WTC11 (cell line): ENCODE results near the gene ARHGAP19. TPM values are rescaled to one million over a fixed set of nuclear protein-coding genes. Genes with fewer than 3 reads are reported as not detected.

Experiments
- ATAC-seq: fragments of 200-7000 bp; cut with Tn5 transposase; 2 replicates; pipeline ENCODE4 v1.10.0; 2021; ENCODE audit warnings: mild to moderate bottlenecking, moderate library complexity
- CTCF ChIA-PET: fragments of 300-600 bp; sonication (Branson Sonifier 250); formaldehyde crosslinking; loops from one replicate; lab custom pipeline; 2021; ENCODE audit warnings: antibody characterized with exemption; lab: Charles Lee
- POLR2A ChIA-PET: fragments of 350-600 bp; sonication (Branson Sonifier 250); formaldehyde crosslinking; loops from one replicate; lab custom pipeline; 2021; ENCODE audit warnings: antibody characterized with exemption; lab: Charles Lee
- DNase-seq: peaks from one replicate; pipeline ENCODE4 v3.0.0; 2021; ENCODE audit warnings: low spot score
- H3K27ac Mint-ChIP-seq: 2 replicates; pipeline ENCODE4 v1.8.0; 2021; ENCODE audit warnings: mixed read lengths
- H3K27me3 Mint-ChIP-seq: 2 replicates; pipeline ENCODE4 v1.8.0; 2021; ENCODE audit warnings: low read depth, mild to moderate bottlenecking, moderate library complexity, mixed read lengths
- H3K36me3 Mint-ChIP-seq: 2 replicates; pipeline ENCODE4 v1.8.0; 2021; ENCODE audit warnings: mixed read lengths
- H3K4me1 Mint-ChIP-seq: 2 replicates; pipeline ENCODE4 v1.8.0; 2022; ENCODE audit warnings: mixed read lengths
- H3K4me3 Mint-ChIP-seq: 2 replicates; pipeline ENCODE4 v1.8.0; 2021; ENCODE audit warnings: mild to moderate bottlenecking, moderate library complexity, mixed read lengths
- H3K9me3 Mint-ChIP-seq: 2 replicates; pipeline ENCODE4 v1.8.0; 2021; ENCODE audit warnings: mixed read lengths
- AR ChIP-seq: fragments of 250-450 bp; sonication (Bioruptor Pico); IDR thresholded peaks from 2 replicates; pipeline ENCODE4 v1.9.0; 2021; ENCODE audit warnings: mild to moderate bottlenecking
- EMX1 ChIP-seq: fragments of 250-450 bp; sonication (Bioruptor Pico); IDR thresholded peaks from 2 replicates; pipeline ENCODE4 v1.8.0; 2021; ENCODE audit warnings: mild to moderate bottlenecking
- FOXK1 ChIP-seq: sonication (generic); formaldehyde crosslinking; IDR thresholded peaks from 2 replicates; pipeline ENCODE4 v1.8.0; 2022; ENCODE audit warnings: mild to moderate bottlenecking, moderate library complexity, missing genetic modification reagents
- FOXP1 ChIP-seq: sonication (generic); formaldehyde crosslinking; IDR thresholded peaks from 2 replicates; pipeline ENCODE4 v1.8.0; 2022; ENCODE audit warnings: missing genetic modification reagents, mild to moderate bottlenecking, moderate library complexity, borderline replicate concordance
- JUN ChIP-seq: sonication (generic); formaldehyde crosslinking; IDR thresholded peaks from 2 replicates; pipeline ENCODE4 v1.8.0; 2023; ENCODE audit warnings: mild to moderate bottlenecking, missing genetic modification reagents
- MYBL2 ChIP-seq: sonication (generic); formaldehyde crosslinking; IDR thresholded peaks from 2 replicates; pipeline ENCODE4 v1.8.1; 2023; ENCODE audit warnings: mild to moderate bottlenecking, moderate library complexity, missing genetic modification reagents
- NFATC4 ChIP-seq: fragments of 250-450 bp; sonication (Bioruptor Pico); IDR thresholded peaks from 2 replicates; pipeline ENCODE4 v1.9.0; 2021; ENCODE audit warnings: mild to moderate bottlenecking
- NFE2L1 ChIP-seq: sonication (generic); formaldehyde crosslinking; IDR thresholded peaks from 2 replicates; pipeline ENCODE4 v1.8.1; 2023; ENCODE audit warnings: missing genetic modification reagents
- TCF7 ChIP-seq: sonication (generic); formaldehyde crosslinking; IDR thresholded peaks from 2 replicates; pipeline ENCODE4 v1.8.0; 2022; ENCODE audit warnings: mild to moderate bottlenecking, low read depth, missing genetic modification reagents, moderate library complexity
- ZNF263 ChIP-seq: sonication (generic); formaldehyde crosslinking; IDR thresholded peaks from 2 replicates; pipeline ENCODE4 v1.8.1; 2022; ENCODE audit warnings: low read depth, mild to moderate bottlenecking, moderate library complexity, missing genetic modification reagents
- ZNF532 ChIP-seq: fragments of 250-450 bp; sonication (Bioruptor Pico); IDR thresholded peaks from 2 replicates; pipeline ENCODE4 v1.9.0; 2021; ENCODE audit warnings: mild to moderate bottlenecking, borderline replicate concordance
- total RNA-seq: library from RNA; stranded (reverse); gene quantifications from 3 replicates; pipeline ENCODE4 v1.2.3, GENCODE V29; 2021
- TF ChIP-seq, protein P1 (sequence below): sonication (generic); formaldehyde crosslinking; IDR thresholded peaks from 2 replicates; pipeline ENCODE4 v1.8.1; 2023; ENCODE audit warnings: mild to moderate bottlenecking, missing genetic modification reagents
- TF ChIP-seq, protein P2 (sequence below): fragments of 250-450 bp; sonication (Bioruptor Pico); IDR thresholded peaks from 2 replicates; pipeline ENCODE4 v1.8.0; 2021; ENCODE audit warnings: mild to moderate bottlenecking
- TF ChIP-seq, protein P3 (sequence below): fragments of 250-450 bp; sonication (Bioruptor Pico); IDR thresholded peaks from 2 replicates; pipeline ENCODE4 v1.9.0; 2021; ENCODE audit warnings: mild to moderate bottlenecking
- TF ChIP-seq, protein P4 (sequence below): sonication (generic); formaldehyde crosslinking; IDR thresholded peaks from 2 replicates; pipeline ENCODE4 v1.8.0; 2022; ENCODE audit warnings: mild to moderate bottlenecking, missing genetic modification reagents
- TF ChIP-seq, protein P5 (sequence below): sonication (generic); formaldehyde crosslinking; IDR thresholded peaks from 2 replicates; pipeline ENCODE4 v1.8.0; 2022; ENCODE audit warnings: mild to moderate bottlenecking, missing genetic modification reagents

Gene ARHGAP19
- total RNA-seq, 1 experiment from 2014 or later = 42.2 TPM

- ChIA-PET POLR2A (no interaction called here), CTCF (no interaction called here)
- Mint-ChIP-seq H3K27me3 (no peaks in the 10 kb centered on the region), H3K36me3 (peaks cover 12% of the 10 kb centered on the region), H3K4me1 (peaks cover 6% of the 10 kb centered on the region), H3K9me3 (peaks cover 20% of the 10 kb centered on the region), H3K27ac (no peak overlapping the region), H3K4me3 (no peak overlapping the region)
- DNase-seq = no peak
- TF ChIP-seq FOXP1 (CRISPR knock-in tag) = no peak
- TF ChIP-seq, protein P1, sequence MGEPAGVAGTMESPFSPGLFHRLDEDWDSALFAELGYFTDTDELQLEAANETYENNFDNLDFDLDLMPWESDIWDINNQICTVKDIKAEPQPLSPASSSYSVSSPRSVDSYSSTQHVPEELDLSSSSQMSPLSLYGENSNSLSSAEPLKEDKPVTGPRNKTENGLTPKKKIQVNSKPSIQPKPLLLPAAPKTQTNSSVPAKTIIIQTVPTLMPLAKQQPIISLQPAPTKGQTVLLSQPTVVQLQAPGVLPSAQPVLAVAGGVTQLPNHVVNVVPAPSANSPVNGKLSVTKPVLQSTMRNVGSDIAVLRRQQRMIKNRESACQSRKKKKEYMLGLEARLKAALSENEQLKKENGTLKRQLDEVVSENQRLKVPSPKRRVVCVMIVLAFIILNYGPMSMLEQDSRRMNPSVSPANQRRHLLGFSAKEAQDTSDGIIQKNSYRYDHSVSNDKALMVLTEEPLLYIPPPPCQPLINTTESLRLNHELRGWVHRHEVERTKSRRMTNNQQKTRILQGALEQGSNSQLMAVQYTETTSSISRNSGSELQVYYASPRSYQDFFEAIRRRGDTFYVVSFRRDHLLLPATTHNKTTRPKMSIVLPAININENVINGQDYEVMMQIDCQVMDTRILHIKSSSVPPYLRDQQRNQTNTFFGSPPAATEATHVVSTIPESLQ (CRISPR knock-in tag) = no peak
- TF ChIP-seq, protein P2, sequence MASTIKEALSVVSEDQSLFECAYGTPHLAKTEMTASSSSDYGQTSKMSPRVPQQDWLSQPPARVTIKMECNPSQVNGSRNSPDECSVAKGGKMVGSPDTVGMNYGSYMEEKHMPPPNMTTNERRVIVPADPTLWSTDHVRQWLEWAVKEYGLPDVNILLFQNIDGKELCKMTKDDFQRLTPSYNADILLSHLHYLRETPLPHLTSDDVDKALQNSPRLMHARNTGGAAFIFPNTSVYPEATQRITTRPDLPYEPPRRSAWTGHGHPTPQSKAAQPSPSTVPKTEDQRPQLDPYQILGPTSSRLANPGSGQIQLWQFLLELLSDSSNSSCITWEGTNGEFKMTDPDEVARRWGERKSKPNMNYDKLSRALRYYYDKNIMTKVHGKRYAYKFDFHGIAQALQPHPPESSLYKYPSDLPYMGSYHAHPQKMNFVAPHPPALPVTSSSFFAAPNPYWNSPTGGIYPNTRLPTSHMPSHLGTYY (CRISPR knock-in tag) = no peak
- no peak for TF ChIP-seq EMX1
- TF ChIP-seq, protein P3, sequence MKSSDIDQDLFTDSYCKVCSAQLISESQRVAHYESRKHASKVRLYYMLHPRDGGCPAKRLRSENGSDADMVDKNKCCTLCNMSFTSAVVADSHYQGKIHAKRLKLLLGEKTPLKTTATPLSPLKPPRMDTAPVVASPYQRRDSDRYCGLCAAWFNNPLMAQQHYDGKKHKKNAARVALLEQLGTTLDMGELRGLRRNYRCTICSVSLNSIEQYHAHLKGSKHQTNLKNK (CRISPR knock-in tag) = no peak
- TF ChIP-seq, protein P4, sequence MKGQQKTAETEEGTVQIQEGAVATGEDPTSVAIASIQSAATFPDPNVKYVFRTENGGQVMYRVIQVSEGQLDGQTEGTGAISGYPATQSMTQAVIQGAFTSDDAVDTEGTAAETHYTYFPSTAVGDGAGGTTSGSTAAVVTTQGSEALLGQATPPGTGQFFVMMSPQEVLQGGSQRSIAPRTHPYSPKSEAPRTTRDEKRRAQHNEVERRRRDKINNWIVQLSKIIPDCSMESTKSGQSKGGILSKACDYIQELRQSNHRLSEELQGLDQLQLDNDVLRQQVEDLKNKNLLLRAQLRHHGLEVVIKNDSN (CRISPR knock-in tag) = no peak
- no peak for TF ChIP-seq JUN
- no peak for TF ChIP-seq FOXK1
- TF ChIP-seq NFE2L1 (CRISPR knock-in tag) = no peak
- TF ChIP-seq TCF7 (CRISPR knock-in tag) = no peak
- TF ChIP-seq NFATC4 = no peak
- TF ChIP-seq ZNF532 (CRISPR knock-in tag) = no peak
- no peak for TF ChIP-seq MYBL2
- no peak for TF ChIP-seq AR (CRISPR knock-in tag)
- TF ChIP-seq, protein P5, sequence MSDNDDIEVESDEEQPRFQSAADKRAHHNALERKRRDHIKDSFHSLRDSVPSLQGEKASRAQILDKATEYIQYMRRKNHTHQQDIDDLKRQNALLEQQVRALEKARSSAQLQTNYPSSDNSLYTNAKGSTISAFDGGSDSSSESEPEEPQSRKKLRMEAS (CRISPR knock-in tag) = no peak
- TF ChIP-seq ZNF263 = no peak
- no peak for ATAC-seq
These were observed 18.7 kb downstream of the ARHGAP19 start for GRCh38 chr10:97273700-97274099.
